Right atrium auricular region (tissue), 2 donors: ENCODE results near the gene CC2D1A. TPM values are rescaled to one million over a fixed set of nuclear protein-coding genes. Genes with fewer than 3 reads are reported as not detected.
A peak's percentile ranks its signal among the peaks of the same experiment; 100 is the strongest.

Experiments used
- DNase-seq: peaks from one replicate; pipeline ENCODE4 v3.0.0-alpha.2; 2019; ENCODE audit warnings: low spot score
- H3K27ac ChIP-seq, 2 donors: fragments of 200-600 bp; sonication (generic); 1 replicate in 1 of 2; 2 replicates in 1 of 2; pipeline ENCODE4 v1.5.1; 2016 to 2019
- H3K27me3 ChIP-seq, 2 donors: fragments of 200-600 bp; sonication (generic); one replicate each; pipeline versions ENCODE4 v1.5.1 to v1.6.0; 2017 to 2019
- H3K36me3 ChIP-seq: fragments of 200-600 bp; sonication (generic); one replicate; pipeline ENCODE4 v1.5.1; 2016
- H3K4me1 ChIP-seq, 2 donors: fragments of 200-600 bp; sonication (generic); one replicate each; pipeline versions ENCODE4 v1.5.1 to v1.6.0; 2017 to 2019
- H3K4me3 ChIP-seq, 2 donors: fragments of 200-600 bp; sonication (generic); 1 replicate in 1 of 2; 2 replicates in 1 of 2; pipeline ENCODE4 v1.5.1; 2017 to 2019; ENCODE audit warnings: mild to moderate bottlenecking in 1 of 2, moderate library complexity in 1 of 2
- H3K9me3 ChIP-seq, 2 donors: fragments of 200-600 bp; sonication (generic); one replicate each; pipeline ENCODE4 v1.5.1; 2019
- total RNA-seq, 2 donors: library from RNA; depleted of rRNA; stranded (reverse); fragments of >200 nt; gene quantifications; one replicate each; pipeline ENCODE4 v1.1.0, GENCODE V29; 2016
- TF ChIP-seq, protein P1 (sequence below), 2 donors: fragments of 200-600 bp; sonication (generic); IDR thresholded peaks; one replicate each; pipeline ENCODE4 v1.5.1; 2019; ENCODE audit warnings: antibody characterized with exemption in 2 of 2

The CC2D1A gene
- total RNA-seq, 2 donors from 2014 or later, result 16.1 to 22.6 TPM

GRCh38 chr19:13932911-13933393 is 27.0 kb downstream of the CC2D1A start:
- Histone ChIP-seq H3K27ac (no peak overlapping the region), H3K4me3 (no peak overlapping the region), H3K36me3 (peaks cover 9% of the 10 kb centered on the region), H3K9me3 (no peaks in the 10 kb centered on the region), H3K27me3 (peaks cover 6 to 7% of the 10 kb centered on the region in 2 donors), H3K4me1 (peaks cover 0 to 6% of the 10 kb centered on the region in 2 donors)
- no peak for DNase-seq
- TF ChIP-seq, protein P1, sequence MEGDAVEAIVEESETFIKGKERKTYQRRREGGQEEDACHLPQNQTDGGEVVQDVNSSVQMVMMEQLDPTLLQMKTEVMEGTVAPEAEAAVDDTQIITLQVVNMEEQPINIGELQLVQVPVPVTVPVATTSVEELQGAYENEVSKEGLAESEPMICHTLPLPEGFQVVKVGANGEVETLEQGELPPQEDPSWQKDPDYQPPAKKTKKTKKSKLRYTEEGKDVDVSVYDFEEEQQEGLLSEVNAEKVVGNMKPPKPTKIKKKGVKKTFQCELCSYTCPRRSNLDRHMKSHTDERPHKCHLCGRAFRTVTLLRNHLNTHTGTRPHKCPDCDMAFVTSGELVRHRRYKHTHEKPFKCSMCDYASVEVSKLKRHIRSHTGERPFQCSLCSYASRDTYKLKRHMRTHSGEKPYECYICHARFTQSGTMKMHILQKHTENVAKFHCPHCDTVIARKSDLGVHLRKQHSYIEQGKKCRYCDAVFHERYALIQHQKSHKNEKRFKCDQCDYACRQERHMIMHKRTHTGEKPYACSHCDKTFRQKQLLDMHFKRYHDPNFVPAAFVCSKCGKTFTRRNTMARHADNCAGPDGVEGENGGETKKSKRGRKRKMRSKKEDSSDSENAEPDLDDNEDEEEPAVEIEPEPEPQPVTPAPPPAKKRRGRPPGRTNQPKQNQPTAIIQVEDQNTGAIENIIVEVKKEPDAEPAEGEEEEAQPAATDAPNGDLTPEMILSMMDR (IDR thresholded peaks at IDR 0.05), result no peak

- TF ChIP-seq, protein P1 (IDR thresholded peaks at IDR 0.05), result no peak
- Histone ChIP-seq H3K27me3 (peaks cover 6 to 7% of the 10 kb centered on the region in 2 donors), H3K27ac (no peak overlapping the region), H3K36me3 (peaks cover 9% of the 10 kb centered on the region), H3K4me3 (no peak overlapping the region), H3K9me3 (no peaks in the 10 kb centered on the region), H3K4me1 (peaks cover 0 to 9% of the 10 kb centered on the region in 2 donors)
- no peak for DNase-seq
Observed at GRCh38 chr19:13934785-13935109, 28.7 kb downstream of the CC2D1A start.

DNA sequence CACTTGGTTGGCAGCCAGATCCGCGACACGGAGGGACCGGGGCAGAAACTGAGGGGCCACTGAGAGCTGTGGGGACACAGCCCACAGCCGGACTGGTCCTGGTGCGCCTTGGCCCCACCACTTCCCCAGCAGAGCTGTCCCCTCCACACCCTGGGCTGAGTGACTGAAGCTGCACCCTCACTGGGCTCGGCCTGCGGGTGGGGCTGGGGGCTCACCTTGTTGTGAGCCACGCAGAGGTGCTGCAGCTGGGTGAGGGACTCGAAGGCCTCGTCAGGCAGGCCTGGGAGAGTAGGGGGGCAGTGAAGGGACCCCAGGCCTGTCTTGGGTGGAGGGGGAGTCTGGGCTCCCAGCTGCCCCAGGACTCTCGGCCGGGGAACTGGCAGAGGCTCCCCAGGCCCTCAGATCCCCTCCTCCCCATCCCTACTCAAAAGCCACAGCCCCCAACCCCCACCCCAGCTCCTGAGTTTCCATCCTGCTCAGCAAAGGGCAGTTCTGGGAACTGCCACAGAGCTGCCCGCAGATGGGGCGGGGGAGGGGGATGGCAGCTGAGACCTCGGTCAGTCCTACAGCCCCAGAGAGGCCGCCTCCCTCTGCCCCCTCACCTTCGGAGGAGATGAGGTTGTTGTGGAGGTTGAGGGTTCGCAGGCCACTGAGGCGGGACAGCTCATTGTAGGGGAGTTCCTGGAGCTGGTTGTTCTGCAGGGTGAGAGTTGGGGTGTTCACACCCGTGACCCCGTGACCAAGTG is 29.9 kb downstream of the CC2D1A start:
- Histone ChIP-seq H3K27me3 (peaks cover 6 to 7% of the 10 kb centered on the region in 2 donors), H3K9me3 (no peaks in the 10 kb centered on the region)

GRCh38 chr19:13937479-13938300 is 31.7 kb downstream of the CC2D1A start:
- Histone ChIP-seq H3K27ac (no peak overlapping the region), H3K4me3 (peak overlapping the region in 1 of 2 donors; percentile 38), H3K9me3 (no peaks in the 10 kb centered on the region), H3K4me1 (peaks cover 0 to 9% of the 10 kb centered on the region in 2 donors), H3K36me3 (no peaks in the 10 kb centered on the region), H3K27me3 (peaks cover 6 to 7% of the 10 kb centered on the region in 2 donors)
- TF ChIP-seq, protein P1 (IDR thresholded peaks at IDR 0.05), result no peak
- no peak for DNase-seq

More for the DNA sequence above, 29.9 kb downstream of the CC2D1A start:
- Histone ChIP-seq H3K4me3 (no peak overlapping the region), H3K36me3 (no peaks in the 10 kb centered on the region), H3K4me1 (peaks cover 0 to 9% of the 10 kb centered on the region in 2 donors), H3K27ac (no peak overlapping the region)
- TF ChIP-seq, protein P1 (IDR thresholded peaks at IDR 0.05), result no peak
- no peak for DNase-seq

DNA sequence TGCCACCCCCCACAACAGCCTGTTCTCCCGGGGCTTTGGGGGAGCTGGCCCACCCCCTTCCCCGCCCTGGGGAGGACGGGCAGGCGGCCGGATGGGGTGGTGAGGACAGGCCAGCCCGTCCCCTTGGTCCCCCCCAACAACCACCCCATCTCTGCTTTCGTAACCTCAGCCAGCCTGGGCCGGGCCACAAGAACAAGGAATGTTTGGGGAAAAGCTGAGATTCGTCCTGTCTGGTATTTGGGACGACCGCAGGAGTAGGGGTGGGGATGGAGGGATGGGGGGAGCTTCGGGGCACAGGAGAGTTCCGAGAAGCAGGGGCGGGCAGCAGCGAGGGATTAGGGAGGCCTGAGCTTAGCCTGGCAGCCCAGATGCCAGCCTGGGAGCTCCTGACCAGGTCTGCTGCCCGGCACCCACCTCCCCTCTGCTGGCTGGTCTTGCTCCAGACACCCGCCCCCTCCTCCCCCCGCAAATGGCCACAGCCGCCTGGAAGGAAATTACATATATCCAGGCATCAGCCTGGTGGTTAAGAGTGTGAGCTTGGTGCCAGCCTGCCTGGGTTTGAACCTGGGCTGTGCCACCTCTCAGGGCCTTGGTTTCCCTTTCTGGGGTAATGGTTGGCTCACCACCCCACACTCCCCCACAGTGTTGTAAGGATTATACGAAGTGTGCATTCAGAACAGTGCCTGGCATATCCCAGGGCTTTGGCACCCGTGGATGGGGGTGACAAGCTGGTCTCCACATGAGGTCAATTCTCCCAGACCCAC is 32.5 kb downstream of the CC2D1A start, which contains the start of gene PODNL1:
Gene PODNL1, minus strand, starts transcription at position 117 of the 764 bp plus-strand sequence. CDS start 236 bp downstream, outside the sequence.
- TF ChIP-seq, protein P1 (IDR thresholded peaks at IDR 0.05), result no peak
- no peak within 1 kb of the TSS for H3K27ac ChIP-seq
- H3K4me3 ChIP-seq, result peak within 1 kb of the TSS in 1 of 2 donors; percentile 38
- peaks cover 0 to 9% of the 10 kb centered on the region in 2 donors for H3K4me1 ChIP-seq
- H3K9me3 ChIP-seq, result no peaks in the 10 kb centered on the region
- H3K27me3 ChIP-seq, result peaks cover 6 to 7% of the 10 kb centered on the region in 2 donors
- no peaks in the 10 kb centered on the region for H3K36me3 ChIP-seq
- no peak for DNase-seq
